ENCODE data around the gene C1QTNF12. TPM values are rescaled to one million over a fixed set of nuclear protein-coding genes. Genes with fewer than 3 reads are reported as not detected.

C1QTNF12 gene
- polyA plus RNA-seq, 1 of the 3 experiments (the other 2 are of a cell fraction) = 0.59 TPM

DNA sequence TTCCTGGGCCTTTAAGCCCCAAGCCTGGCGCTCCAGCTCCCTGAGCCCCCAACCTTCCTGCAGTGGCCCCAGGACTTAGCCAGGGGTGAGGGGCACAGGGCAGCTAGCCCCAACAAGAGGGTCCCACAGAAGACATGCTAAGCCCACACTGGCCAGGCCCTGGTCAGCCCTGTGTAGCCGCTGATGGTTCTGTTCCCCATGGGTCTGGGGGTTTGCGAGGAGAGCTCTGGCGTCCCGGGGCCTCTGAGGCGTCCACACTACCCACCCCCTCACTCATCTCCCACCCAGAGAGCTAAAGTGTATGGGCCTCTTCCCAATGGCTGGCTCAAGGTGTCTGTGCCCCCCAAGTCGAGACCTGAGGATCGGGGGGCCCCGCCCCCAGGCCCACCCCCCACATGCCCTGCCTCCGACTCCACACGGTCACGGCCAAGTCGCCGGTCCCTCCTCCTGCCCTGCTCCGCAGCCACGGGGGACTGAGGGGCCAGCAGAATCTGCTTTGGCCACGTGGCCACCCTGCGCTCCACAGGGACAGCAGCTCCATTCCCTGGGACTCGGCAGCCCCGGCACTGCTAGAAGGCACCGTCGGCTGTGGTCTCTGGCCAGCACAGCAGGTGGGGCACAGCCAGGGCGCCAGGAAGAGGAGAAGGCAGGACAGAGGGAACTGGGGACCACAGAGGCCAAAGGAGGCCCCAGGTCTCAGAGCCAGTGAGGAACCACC is 47.9 kb downstream of the C1QTNF12 start:
- ChIA-PET POLR2A (no interaction called here), CTCF (interaction anchor here (2.2 kb wide), 1 partner anchor 76 kb away, joined by 5 read pairs; no protein-coding TSS in a partner anchor)
- no peaks in the 10 kb centered on the region for H3K27me3 ChIP-seq (ENCODE audit: insufficient read depth)
- H3K9ac ChIP-seq = no peak overlapping the region
- no peak for TF ChIP-seq SIN3A (IDR thresholded peaks at IDR 0.05; ENCODE audit: borderline replicate concordance, low read depth, low read length)
- TF ChIP-seq RAD21 (IDR thresholded peaks at IDR 0.05; ENCODE audit: low read length) = no peak
- TF ChIP-seq, protein P1, sequence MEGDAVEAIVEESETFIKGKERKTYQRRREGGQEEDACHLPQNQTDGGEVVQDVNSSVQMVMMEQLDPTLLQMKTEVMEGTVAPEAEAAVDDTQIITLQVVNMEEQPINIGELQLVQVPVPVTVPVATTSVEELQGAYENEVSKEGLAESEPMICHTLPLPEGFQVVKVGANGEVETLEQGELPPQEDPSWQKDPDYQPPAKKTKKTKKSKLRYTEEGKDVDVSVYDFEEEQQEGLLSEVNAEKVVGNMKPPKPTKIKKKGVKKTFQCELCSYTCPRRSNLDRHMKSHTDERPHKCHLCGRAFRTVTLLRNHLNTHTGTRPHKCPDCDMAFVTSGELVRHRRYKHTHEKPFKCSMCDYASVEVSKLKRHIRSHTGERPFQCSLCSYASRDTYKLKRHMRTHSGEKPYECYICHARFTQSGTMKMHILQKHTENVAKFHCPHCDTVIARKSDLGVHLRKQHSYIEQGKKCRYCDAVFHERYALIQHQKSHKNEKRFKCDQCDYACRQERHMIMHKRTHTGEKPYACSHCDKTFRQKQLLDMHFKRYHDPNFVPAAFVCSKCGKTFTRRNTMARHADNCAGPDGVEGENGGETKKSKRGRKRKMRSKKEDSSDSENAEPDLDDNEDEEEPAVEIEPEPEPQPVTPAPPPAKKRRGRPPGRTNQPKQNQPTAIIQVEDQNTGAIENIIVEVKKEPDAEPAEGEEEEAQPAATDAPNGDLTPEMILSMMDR (IDR thresholded peaks at IDR 0.05) = no peak
- no peak for TF ChIP-seq SMC3 (IDR thresholded peaks at IDR 0.05; ENCODE audit: low read depth, low read length)
- TF ChIP-seq, protein P2, sequence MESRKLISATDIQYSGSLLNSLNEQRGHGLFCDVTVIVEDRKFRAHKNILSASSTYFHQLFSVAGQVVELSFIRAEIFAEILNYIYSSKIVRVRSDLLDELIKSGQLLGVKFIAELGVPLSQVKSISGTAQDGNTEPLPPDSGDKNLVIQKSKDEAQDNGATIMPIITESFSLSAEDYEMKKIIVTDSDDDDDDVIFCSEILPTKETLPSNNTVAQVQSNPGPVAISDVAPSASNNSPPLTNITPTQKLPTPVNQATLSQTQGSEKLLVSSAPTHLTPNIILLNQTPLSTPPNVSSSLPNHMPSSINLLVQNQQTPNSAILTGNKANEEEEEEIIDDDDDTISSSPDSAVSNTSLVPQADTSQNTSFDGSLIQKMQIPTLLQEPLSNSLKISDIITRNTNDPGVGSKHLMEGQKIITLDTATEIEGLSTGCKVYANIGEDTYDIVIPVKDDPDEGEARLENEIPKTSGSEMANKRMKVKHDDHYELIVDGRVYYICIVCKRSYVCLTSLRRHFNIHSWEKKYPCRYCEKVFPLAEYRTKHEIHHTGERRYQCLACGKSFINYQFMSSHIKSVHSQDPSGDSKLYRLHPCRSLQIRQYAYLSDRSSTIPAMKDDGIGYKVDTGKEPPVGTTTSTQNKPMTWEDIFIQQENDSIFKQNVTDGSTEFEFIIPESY (IDR thresholded peaks at IDR 0.05; ENCODE audit: borderline replicate concordance, low read depth) = no peak
- H3K9me3 ChIP-seq = no peaks in the 10 kb centered on the region
- H3K9me2 ChIP-seq = no peaks in the 10 kb centered on the region
- no peak overlapping the region for H3K4me3 ChIP-seq (ENCODE audit: low read depth in 2 of 2, low read length in 1 of 2)
- DNase-seq = peak; percentile 46
- no peaks in the 10 kb centered on the region for H3K36me3 ChIP-seq (replicated peaks in 1 of 2; ENCODE audit: control insufficient read depth in 1 of 2, insufficient read depth in 2 of 2, low read length in 1 of 2)
- WGBS (ENCODE audit: low lambda C conversion rate) = 60% methylated on average over 3 of the region's 23 CpGs
- H2AFZ ChIP-seq (ENCODE audit: low read depth) = no peak overlapping the region
- no peaks in the 10 kb centered on the region for H3K79me2 ChIP-seq (ENCODE audit: insufficient read depth)
- H3F3A ChIP-seq (replicated peaks; ENCODE audit: insufficient read depth) = no peaks in the 10 kb centered on the region
- H4K20me1 ChIP-seq (ENCODE audit: insufficient read depth) = no peaks in the 10 kb centered on the region
- no peaks in the 10 kb centered on the region; a peak in 1 of 4 replicates for H3K4me1 ChIP-seq (ENCODE audit: control insufficient read depth in 1 of 2, insufficient read depth in 2 of 2, low read depth in 1 of 2, low read length in 1 of 2)
- no peak overlapping the region for H3K4me2 ChIP-seq
- H3K27ac ChIP-seq (ENCODE audit: low read depth in 2 of 2, low read length in 1 of 2) = no peak overlapping the region

DNA sequence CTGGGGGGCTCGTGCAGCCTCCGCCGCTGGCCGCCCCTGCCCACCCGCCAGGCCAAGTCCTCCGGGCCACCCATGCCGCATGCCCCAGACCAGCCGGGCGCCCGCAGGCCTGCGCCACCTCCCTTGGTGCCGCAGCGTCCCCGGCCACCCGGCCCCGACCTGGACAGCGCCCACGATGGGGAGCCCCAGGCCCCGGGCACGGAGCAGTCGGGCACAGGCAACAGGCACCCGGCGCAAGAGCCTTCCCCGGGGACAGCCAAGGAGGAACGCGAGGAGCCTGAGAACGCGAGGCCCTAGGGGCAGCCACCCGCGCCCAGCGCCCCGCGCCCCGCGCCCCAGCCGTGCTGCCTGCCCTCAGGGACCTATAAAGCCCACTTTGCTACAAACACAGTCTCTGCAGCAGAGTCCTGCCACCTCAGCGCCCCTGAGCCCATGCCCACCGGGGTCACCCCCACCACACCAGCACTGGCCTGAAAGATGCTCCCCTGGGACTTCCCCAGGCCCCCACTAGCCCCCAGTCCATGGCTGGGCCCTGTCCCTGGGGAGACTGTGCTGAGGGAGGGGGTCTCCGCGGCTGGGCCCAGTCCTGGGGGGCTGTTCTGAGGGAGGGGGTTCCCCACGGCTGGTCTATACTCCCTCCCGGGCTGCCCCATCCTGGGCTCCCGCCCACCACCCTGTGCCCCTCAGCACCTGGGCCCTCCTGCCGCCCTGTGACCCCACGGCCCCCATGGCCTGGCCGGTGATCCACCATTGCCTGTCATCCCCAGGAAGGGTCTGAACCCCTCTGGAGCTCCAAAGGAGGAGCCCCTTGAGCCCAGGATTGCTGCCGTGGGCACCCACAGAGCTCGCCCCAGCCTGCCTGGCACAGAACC is 48.7 kb downstream of the C1QTNF12 start:
- Histone ChIP-seq H3K4me1 (ENCODE audit: control insufficient read depth in 1 of 2, insufficient read depth in 2 of 2, low read depth in 1 of 2, low read length in 1 of 2) (no peaks in the 10 kb centered on the region), H3K27ac (ENCODE audit: low read depth in 2 of 2, low read length in 1 of 2) (no peak overlapping the region), H3K4me2 (no peak overlapping the region), H3K79me2 (ENCODE audit: insufficient read depth) (no peaks in the 10 kb centered on the region), H3F3A (replicated peaks; ENCODE audit: insufficient read depth) (no peaks in the 10 kb centered on the region), H3K27me3 (ENCODE audit: insufficient read depth) (no peaks in the 10 kb centered on the region), H3K4me3 (ENCODE audit: low read depth in 2 of 2, low read length in 1 of 2) (no peak overlapping the region), H2AFZ (ENCODE audit: low read depth) (no peak overlapping the region), H3K9me3 (no peaks in the 10 kb centered on the region), H3K36me3 (replicated peaks in 1 of 2; ENCODE audit: control insufficient read depth in 1 of 2, insufficient read depth in 2 of 2, low read length in 1 of 2) (no peaks in the 10 kb centered on the region), H3K9ac (no peak overlapping the region), H4K20me1 (ENCODE audit: insufficient read depth) (no peaks in the 10 kb centered on the region), H3K9me2 (no peaks in the 10 kb centered on the region)
- DNase-seq = peak; percentile 39
- ChIA-PET CTCF (interaction anchor here (2.2 kb wide), 1 partner anchor 75 kb away, joined by 5 read pairs; no protein-coding TSS in a partner anchor), POLR2A (no interaction called here)
- TF ChIP-seq, protein P2 (IDR thresholded peaks at IDR 0.05; ENCODE audit: borderline replicate concordance, low read depth) = no peak
- TF ChIP-seq, protein P3, sequence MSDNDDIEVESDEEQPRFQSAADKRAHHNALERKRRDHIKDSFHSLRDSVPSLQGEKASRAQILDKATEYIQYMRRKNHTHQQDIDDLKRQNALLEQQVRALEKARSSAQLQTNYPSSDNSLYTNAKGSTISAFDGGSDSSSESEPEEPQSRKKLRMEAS (IDR thresholded peaks at IDR 0.05; ENCODE audit: low read depth) = no peak
- TF ChIP-seq YY1 (IDR thresholded peaks at IDR 0.05; ENCODE audit: low read depth) (no peak), FOXM1 (IDR thresholded peaks at IDR 0.05; ENCODE audit: low read depth) (no peak), MEF2A (IDR thresholded peaks at IDR 0.05; ENCODE audit: borderline replicate concordance, low read depth) (no peak), POLR2AphosphoS5 (IDR thresholded peaks at IDR 0.05; ENCODE audit: low read depth, low read length) (no peak), TEAD4 (IDR thresholded peaks at IDR 0.05; ENCODE audit: borderline replicate concordance, insufficient read depth) (no peak), NFIC (IDR thresholded peaks at IDR 0.05; ENCODE audit: borderline replicate concordance) (no peak), CHD2 (IDR thresholded peaks at IDR 0.05; ENCODE audit: low read length, partially characterized antibody) (no peak), GABPA (IDR thresholded peaks at IDR 0.05; ENCODE audit: low read depth) (no peak), MXI1 (IDR thresholded peaks at IDR 0.05; ENCODE audit: low read depth, low read length) (no peak), FOSL2 (IDR thresholded peaks at IDR 0.05; ENCODE audit: borderline replicate concordance, low read depth) (no peak)
- TF ChIP-seq, protein P4, sequence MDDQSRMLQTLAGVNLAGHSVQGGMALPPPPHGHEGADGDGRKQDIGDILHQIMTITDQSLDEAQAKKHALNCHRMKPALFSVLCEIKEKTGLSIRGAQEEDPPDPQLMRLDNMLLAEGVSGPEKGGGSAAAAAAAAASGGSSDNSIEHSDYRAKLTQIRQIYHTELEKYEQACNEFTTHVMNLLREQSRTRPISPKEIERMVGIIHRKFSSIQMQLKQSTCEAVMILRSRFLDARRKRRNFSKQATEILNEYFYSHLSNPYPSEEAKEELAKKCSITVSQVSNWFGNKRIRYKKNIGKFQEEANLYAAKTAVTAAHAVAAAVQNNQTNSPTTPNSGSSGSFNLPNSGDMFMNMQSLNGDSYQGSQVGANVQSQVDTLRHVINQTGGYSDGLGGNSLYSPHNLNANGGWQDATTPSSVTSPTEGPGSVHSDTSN (IDR thresholded peaks at IDR 0.05) = no peak
- 40% methylated on average over 6 of the region's 48 CpGs for WGBS (ENCODE audit: low lambda C conversion rate)

Data from SK-N-SH (cell line).